ENCODE data around the gene APOH. TPM values are rescaled to one million over a fixed set of nuclear protein-coding genes. Genes with fewer than 3 reads are reported as not detected.

APOH gene
- polyA plus RNA-seq, 1 donor (not counting 4 experiments of a cell fraction or from before 2014, with no cell fraction given): not detected

- dilution Hi-C loops (cut with MboI; ENCODE audit: extremely low pct_ligation_motif_present, low sequenced_read_pairs): no loop called here
- Histone ChIP-seq H3K4me2 (ENCODE audit: control insufficient read depth, extremely low read depth, insufficient read depth, low read depth, low read length) (no peak overlapping the region), H3K79me2 (ENCODE audit: control insufficient read depth, insufficient read depth, low read length) (no peaks in the 10 kb centered on the region), H3K4me1 (ENCODE audit: control insufficient read depth, extremely low read depth, insufficient read depth, low read length) (no peaks in the 10 kb centered on the region), H3K27ac (ENCODE audit: control insufficient read depth, insufficient read depth, low read length) (no peak overlapping the region), H3K4me3 (ENCODE audit: control insufficient read depth in 2 of 3, extremely low read depth in 1 of 3, insufficient read depth in 2 of 3, low read depth in 1 of 3, low read length in 3 of 3) (no peak overlapping the region), H3K9me1 (ENCODE audit: control insufficient read depth, extremely low read depth, insufficient read depth, low read length) (no peaks in the 10 kb centered on the region), H3K36me3 (ENCODE audit: control insufficient read depth in 2 of 2, extremely low read depth in 1 of 2, insufficient read depth in 2 of 2, low read length in 2 of 2) (no peaks in the 10 kb centered on the region), H3K9me3 (ENCODE audit: control insufficient read depth, low read depth, low read length) (no peaks in the 10 kb centered on the region), H4K20me1 (ENCODE audit: control insufficient read depth, extremely low read depth, insufficient read depth, low read length) (no peaks in the 10 kb centered on the region), H2AFZ (ENCODE audit: control insufficient read depth, low read length) (no peak overlapping the region), H3K27me3 (ENCODE audit: control insufficient read depth, extremely low read depth, insufficient read depth, low read length) (no peaks in the 10 kb centered on the region), H3K9ac (ENCODE audit: control insufficient read depth, extremely low read depth, insufficient read depth, low read length) (no peak overlapping the region)
- DNase-seq (ENCODE audit: low read depth, low spot score) (no peak), FAIRE-seq (no peak)
- TF ChIP-seq CTCF (optimal IDR thresholded peaks at IDR 0.05 in 1 of 3, IDR thresholded peaks at IDR 0.05 in 1 of 3, conservative IDR thresholded peaks at IDR 0.05 in 1 of 3; ENCODE audit: extremely low read depth in 1 of 3, insufficient read depth in 2 of 3, low read length in 3 of 3): peak in 2 of 3 experiments; percentile 39 to 63
- TF ChIP-seq EZH2 (IDR thresholded peaks at IDR 0.05; ENCODE audit: low read length): no peak
Observed at GRCh38 chr17:66165537-66166123, 63.6 kb downstream of the APOH start.

Small RNA genes lying within 50 kb of the gene (small RNA-seq; reads per million reads assigned to genes)
- gene RNA5SP444 (ENCODE audit: insufficient read length in 3 of 3, low read depth in 3 of 3, low replicate concordance in 1 of 3): 0 to 2.0 (median 0) reads per million in 3 experiments

Other genes starting within 250 kb of the APOH start
- 1.5 to 2.6 TPM (median 2.1 TPM) in 3 replicates for gene CEP112, start 37.3 kb downstream of the APOH start, polyA plus RNA-seq
- gene PRKCA, start 73.2 kb upstream of the APOH start, polyA plus RNA-seq: 2.4 to 3.8 TPM (median 3.6 TPM) in 3 replicates

Data from keratinocyte (primary cell).